A549 (cell line): Measurements from ENCODE around the gene PPP2R5C. TPM values are rescaled to one million over a fixed set of nuclear protein-coding genes. Genes with fewer than 3 reads are reported as not detected.

Experiments
- ATAC-seq, 2 experiments: fragments of 200-7000 bp in 1 of 2; fragments of >200 bp in 1 of 2; cut with Nextera tagmentation in 1 of 2; cut with Tn5 transposase in 1 of 2; 3 replicates each; pipeline versions ENCODE4 v1.8.0 to v1.9.1; 2018 to 2020; ENCODE audit warnings: mild to moderate bottlenecking in 1 of 2, moderate library complexity in 1 of 2
- CTCF ChIA-PET: fragments of 300-600 bp; sonication (Branson Sonifier 250); formaldehyde crosslinking; extraction: SDS; loops from one replicate; lab custom pipeline; 2021; ENCODE audit warnings: antibody characterized with exemption, inconsistent platforms; lab: Yijun Ruan, JAX
- POLR2A ChIA-PET: fragments of 350-600 bp; formaldehyde crosslinking; extraction: SDS; loops from one replicate; lab custom pipeline; 2021; ENCODE audit warnings: antibody characterized with exemption, inconsistent platforms; lab: Yijun Ruan, JAX
- DNase-seq, 2 experiments: peaks; one replicate each; pipeline versions ENCODE4 v3.0.0 to v3.0.0-alpha.2; 2011 to 2016; ENCODE audit warnings: low read depth in 1 of 2, low spot score in 1 of 2
- FAIRE-seq: peaks from 2 replicates; lab custom pipeline; 2011; peaks lifted over from hg19 to GRCh38; lab: Jason Lieb, UNC
- H3K27ac ChIP-seq, 2 experiments: fragments of >200 bp; sonication (Bioruptor Twin); formaldehyde crosslinking; 3 replicates each; pipeline ENCODE4 v1.5.1; 2016 to 2017
- H3K4me1 ChIP-seq: fragments of >200 bp; sonication (Bioruptor Twin); formaldehyde crosslinking; 3 replicates; pipeline ENCODE4 v1.6.1; 2016
- H3K4me2 ChIP-seq: fragments of >200 bp; sonication (Bioruptor Twin); formaldehyde crosslinking; 3 replicates; pipeline ENCODE4 v1.6.1; 2016
- H3K4me3 ChIP-seq: fragments of >200 bp; sonication (Bioruptor Twin); formaldehyde crosslinking; 3 replicates; pipeline ENCODE4 v1.5.1; 2016
- H3K9me3 ChIP-seq: fragments of >200 bp; sonication (Bioruptor Twin); formaldehyde crosslinking; 3 replicates; pipeline ENCODE4 v1.6.1; 2016
- BHLHE40 ChIP-seq: IDR thresholded peaks from 2 replicates; pipeline ENCODE4 v1.6.1; 2012; ENCODE audit warnings: low read depth, low read length, inconsistent platforms
- CBX8 ChIP-seq: fragments of 200-600 bp; sonication (generic); IDR thresholded peaks from 2 replicates; pipeline ENCODE4 v1.6.1; 2016
- CHD2 ChIP-seq: fragments of 150-350 bp; IDR thresholded peaks from 2 replicates; pipeline ENCODE4 v1.6.1; 2014; ENCODE audit warnings: low read length; ENCODE audit not compliant: partially characterized antibody
- CHD4 ChIP-seq: fragments of 200-600 bp; sonication (generic); IDR thresholded peaks from 2 replicates; pipeline ENCODE4 v1.6.1; 2016; ENCODE audit warnings: antibody characterized with exemption, mild to moderate bottlenecking, borderline replicate concordance
- ESRRA ChIP-seq: fragments of 150-350 bp; IDR thresholded peaks from 2 replicates; pipeline ENCODE4 v1.6.1; 2014; ENCODE audit warnings: mild to moderate bottlenecking, low read length, borderline replicate concordance
- FOSB ChIP-seq: fragments of 250-450 bp; sonication (Bioruptor Pico); IDR thresholded peaks from 2 replicates; pipeline ENCODE4 v1.5.0; 2020; ENCODE audit warnings: mild to moderate bottlenecking, moderate library complexity
- GATA3 ChIP-seq: IDR thresholded peaks from 2 replicates; pipeline ENCODE4 v1.6.1; 2012; ENCODE audit warnings: borderline replicate concordance
- HDAC2 ChIP-seq: fragments of 200-600 bp; sonication (generic); IDR thresholded peaks from 2 replicates; pipeline ENCODE4 v1.6.1; 2016
- HOXB13 ChIP-seq: fragments of 250-450 bp; sonication (Bioruptor Pico); IDR thresholded peaks from 2 replicates; pipeline ENCODE4 v1.5.0; 2020; ENCODE audit warnings: low read depth, mild to moderate bottlenecking, moderate library complexity
- HOXB5 ChIP-seq: fragments of 250-450 bp; sonication (Bioruptor Pico); IDR thresholded peaks from 2 replicates; pipeline ENCODE4 v1.5.0; 2020; ENCODE audit warnings: mild to moderate bottlenecking, moderate library complexity
- KDM5A ChIP-seq: fragments of 200-600 bp; sonication (generic); IDR thresholded peaks from 2 replicates; pipeline ENCODE4 v1.6.1; 2016; ENCODE audit warnings: antibody characterized with exemption, mild to moderate bottlenecking
- MAX ChIP-seq: IDR thresholded peaks from 2 replicates; pipeline ENCODE4 v1.6.1; 2012
- PHF8 ChIP-seq: fragments of 200-600 bp; sonication (generic); IDR thresholded peaks from 2 replicates; pipeline ENCODE4 v1.6.1; 2016; ENCODE audit warnings: low read depth, mild to moderate bottlenecking, antibody characterized with exemption, moderate library complexity, borderline replicate concordance
- POLR2AphosphoS2 ChIP-seq: conservative IDR thresholded peaks from 2 replicates; pipeline ENCODE4 v1.6.1; 2012; ENCODE audit warnings: low read length, improper control_type of control experiment, inconsistent platforms
- REST ChIP-seq: fragments of 200-600 bp; sonication (generic); IDR thresholded peaks from 2 replicates; pipeline ENCODE4 v1.6.1; 2016; ENCODE audit warnings: antibody characterized with exemption, mild to moderate bottlenecking, moderate library complexity
- RNF2 ChIP-seq: fragments of 200-600 bp; sonication (generic); IDR thresholded peaks from 2 replicates; pipeline ENCODE4 v1.6.1; 2016; ENCODE audit warnings: low read depth, mild to moderate bottlenecking, antibody characterized with exemption, moderate library complexity, borderline replicate concordance
- TP53 ChIP-seq: fragments of 250-450 bp; sonication (Bioruptor Pico); IDR thresholded peaks from 2 replicates; pipeline ENCODE4 v1.5.0; 2021; ENCODE audit warnings: mild to moderate bottlenecking, moderate library complexity
- USF2 ChIP-seq: fragments of 450-650 bp; IDR thresholded peaks from 2 replicates; pipeline ENCODE4 v1.6.1; 2014; ENCODE audit warnings: antibody characterized with exemption
- ZFP36 ChIP-seq: fragments of 450-650 bp; IDR thresholded peaks from 2 replicates; pipeline ENCODE4 v1.6.1; 2014; ENCODE audit warnings: borderline replicate concordance; ENCODE audit not compliant: partially characterized antibody
- ZNF302 ChIP-seq: fragments of 250-450 bp; sonication (Bioruptor Pico); IDR thresholded peaks from 2 replicates; pipeline ENCODE4 v1.9.0; 2021; ENCODE audit warnings: inconsistent platforms, mild to moderate bottlenecking, moderate library complexity
- ZSCAN20 ChIP-seq: fragments of 250-450 bp; sonication (Bioruptor Pico); IDR thresholded peaks from 2 replicates; pipeline ENCODE4 v1.8.0; 2022; ENCODE audit warnings: mild to moderate bottlenecking, moderate library complexity
- WGBS: methylation state at CpG from one replicate; pipeline ENCODE4 v1.1.6; 2017; ENCODE audit errors: missing lambda C conversion rate; 5-methylcytosine and 5-hydroxymethylcytosine counted together
- polyA plus RNA-seq, 4 experiments: library from polyadenylated mRNA; depleted of rRNA in 3 of 4; stranded (reverse); fragments of >200 nt; fragmentation: RNase III in 1 of 4; extraction: RNeasy Plus Mini Kit Qiagen cat#74134 plus additional on column Dnase treatment in 1 of 4; gene quantifications; 2 replicates in 3 of 4; 3 replicates in 1 of 4; pipeline ENCODE4 v1.2.3, GENCODE V29; 2011 to 2017
- TF ChIP-seq, protein P1 (sequence below): fragments of 250-450 bp; sonication (Bioruptor Pico); IDR thresholded peaks from 2 replicates; pipeline ENCODE4 v1.5.0; 2021; ENCODE audit warnings: mild to moderate bottlenecking, moderate library complexity, borderline replicate concordance

PPP2R5C gene
- polyA plus RNA-seq, 2 of the 4 experiments (the other 2 are of a cell fraction) = 74.8 to 150 TPM

GRCh38 chr14:101754893-101755292, 6.6 kb upstream of the PPP2R5C start:
- Histone ChIP-seq H3K4me2 (no peak overlapping the region), H3K4me1 (0 out of 3 replicates have a peak, but pooled peaks cover 2% of the 10 kb centered on the region), H3K4me3 (no peak overlapping the region), H3K27ac (no peak overlapping the region), H3K9me3 (peaks cover 18% of the 10 kb centered on the region)
- TF ChIP-seq REST (no peak), KDM5A (no peak), MAX (no peak), POLR2AphosphoS2 (no peak), ZFP36 (no peak), ESRRA (no peak), USF2 (no peak), HDAC2 (no peak), CHD2 (no peak), ZSCAN20 (CRISPR knock-in tag) (no peak), ZNF302 (CRISPR knock-in tag) (no peak), PHF8 (no peak), HOXB13 (CRISPR knock-in tag) (no peak), GATA3 (no peak), CHD4 (no peak), CBX8 (no peak), FOSB (CRISPR knock-in tag) (no peak)
- TF ChIP-seq, protein P1, sequence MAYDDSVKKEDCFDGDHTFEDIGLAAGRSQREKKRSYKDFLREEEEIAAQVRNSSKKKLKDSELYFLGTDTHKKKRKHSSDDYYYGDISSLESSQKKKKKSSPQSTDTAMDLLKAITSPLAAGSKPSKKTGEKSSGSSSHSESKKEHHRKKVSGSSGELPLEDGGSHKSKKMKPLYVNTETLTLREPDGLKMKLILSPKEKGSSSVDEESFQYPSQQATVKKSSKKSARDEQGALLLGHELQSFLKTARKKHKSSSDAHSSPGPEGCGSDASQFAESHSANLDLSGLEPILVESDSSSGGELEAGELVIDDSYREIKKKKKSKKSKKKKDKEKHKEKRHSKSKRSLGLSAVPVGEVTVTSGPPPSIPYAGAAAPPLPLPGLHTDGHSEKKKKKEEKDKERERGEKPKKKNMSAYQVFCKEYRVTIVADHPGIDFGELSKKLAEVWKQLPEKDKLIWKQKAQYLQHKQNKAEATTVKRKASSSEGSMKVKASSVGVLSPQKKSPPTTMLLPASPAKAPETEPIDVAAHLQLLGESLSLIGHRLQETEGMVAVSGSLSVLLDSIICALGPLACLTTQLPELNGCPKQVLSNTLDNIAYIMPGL = no peak
- DNase-seq = no peak
- ChIA-PET CTCF (no interaction called here), POLR2A (no interaction called here)
- FAIRE-seq = no peak
- no peak for ATAC-seq
- 21% methylated on average over 4 of the region's 4 CpGs for WGBS

DNA sequence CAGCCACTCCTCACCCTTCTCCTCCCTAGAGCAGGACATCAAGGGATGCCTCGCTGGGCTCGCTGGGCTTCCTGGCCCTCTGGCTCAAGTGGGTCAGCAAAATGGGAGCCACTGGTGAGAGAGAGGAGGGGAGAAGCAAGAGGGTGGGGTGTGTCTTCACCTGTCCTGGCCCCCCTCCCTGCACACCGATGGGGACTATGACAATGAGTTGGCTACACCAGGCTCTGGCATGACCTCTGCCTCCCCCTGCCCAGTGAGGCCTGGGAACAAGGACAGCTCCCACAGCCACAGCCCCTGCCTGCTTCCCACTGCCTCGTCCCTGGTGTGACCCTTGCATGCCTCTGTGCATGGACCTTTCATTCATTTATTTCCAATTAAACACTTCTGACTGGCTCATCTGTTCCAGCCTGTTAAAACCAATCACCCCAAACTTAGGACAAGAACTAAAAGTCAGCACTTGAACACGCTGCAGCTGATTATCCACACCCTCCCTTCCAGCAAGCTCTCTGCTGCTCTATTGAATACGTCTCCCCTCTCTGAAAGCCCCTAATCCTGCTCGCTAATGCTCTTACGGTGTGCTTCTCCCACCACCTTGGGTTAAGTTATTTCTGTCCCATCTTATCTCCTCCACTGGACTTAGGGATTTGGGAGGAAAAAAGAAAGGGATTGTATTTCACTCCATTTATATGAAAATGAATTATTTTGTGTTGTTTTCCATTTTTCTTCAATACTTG, 5.8 kb upstream of the PPP2R5C start:
- no peak for FAIRE-seq
- ChIA-PET POLR2A (no interaction called here), CTCF (interaction anchor here (1.2 kb wide), 1 partner anchor 49 kb away, joined by 4 read pairs; no protein-coding TSS in a partner anchor)
- no peak overlapping the region for H3K4me2 ChIP-seq
- TF ChIP-seq TP53 = no peak
- TF ChIP-seq BHLHE40 = no peak
- TF ChIP-seq ZSCAN20 (CRISPR knock-in tag) = no peak
- no peak for TF ChIP-seq HOXB5
- TF ChIP-seq RNF2 = no peak
- H3K4me3 ChIP-seq = no peak overlapping the region
- H3K9me3 ChIP-seq = peaks cover 18% of the 10 kb centered on the region
- ATAC-seq = no peak
- H3K27ac ChIP-seq = no peak overlapping the region
- DNase-seq = no peak
- H3K4me1 ChIP-seq = 0 out of 3 replicates have a peak, but pooled peaks cover 4% of the 10 kb centered on the region
- 43% methylated on average over 8 of the region's 8 CpGs for WGBS
